GM21526 (cell line): ENCODE measurements around the gene ZNF628.
"Not testable (repeated sequence)": the region's sequence is repeated elsewhere in the genome, so short reads cannot be mapped to it uniquely, and the experiment has no call there.

Source experiments
- ATAC-seq: cut with Tn5 transposase; IDR thresholded peaks from one replicate; pipeline ENCODE4 v1.9.1; 2021; ENCODE audit warnings: moderate library complexity; ENCODE audit not compliant: unreplicated experiment, low FRiP score

ZNF628 gene

DNA sequence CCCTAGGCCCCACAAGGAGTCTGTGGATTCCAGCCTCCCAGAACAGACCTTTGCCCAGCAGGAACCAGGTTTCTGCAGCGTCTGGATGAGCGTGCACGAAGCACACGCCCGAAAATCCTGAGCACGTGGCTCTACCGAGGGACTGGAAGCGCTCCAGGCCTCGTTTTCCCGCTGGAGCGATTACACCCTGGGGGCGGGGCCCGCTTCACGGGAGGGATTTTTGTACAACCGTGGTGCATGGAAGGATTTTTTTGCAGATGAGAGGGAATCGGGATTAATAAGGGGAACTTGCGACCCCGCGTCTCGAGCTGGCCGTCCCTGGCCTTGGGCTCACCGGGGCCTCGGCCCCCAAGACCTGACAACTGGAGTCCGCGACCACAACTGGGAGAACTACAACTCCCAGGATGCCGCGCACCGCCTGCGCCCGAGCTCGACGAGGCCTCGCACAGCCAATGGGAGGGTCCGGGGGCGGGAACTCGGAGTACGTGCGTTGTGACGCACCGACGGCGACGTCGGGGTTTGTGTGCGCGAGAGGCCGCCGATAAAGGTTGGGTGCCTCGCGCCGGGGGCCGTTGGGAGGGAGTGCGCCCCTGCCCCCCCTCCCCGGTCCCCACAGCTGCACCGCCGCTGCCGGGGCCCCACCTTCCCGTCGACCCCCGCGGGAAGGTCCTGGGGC lies at the start of gene ZNF628:
TSS of gene ZNF628 (plus strand) at position 518 of the 676 bp plus-strand sequence. CDS start 3,294 bp downstream, outside the sequence.
- ATAC-seq: peak; percentile 78

DNA sequence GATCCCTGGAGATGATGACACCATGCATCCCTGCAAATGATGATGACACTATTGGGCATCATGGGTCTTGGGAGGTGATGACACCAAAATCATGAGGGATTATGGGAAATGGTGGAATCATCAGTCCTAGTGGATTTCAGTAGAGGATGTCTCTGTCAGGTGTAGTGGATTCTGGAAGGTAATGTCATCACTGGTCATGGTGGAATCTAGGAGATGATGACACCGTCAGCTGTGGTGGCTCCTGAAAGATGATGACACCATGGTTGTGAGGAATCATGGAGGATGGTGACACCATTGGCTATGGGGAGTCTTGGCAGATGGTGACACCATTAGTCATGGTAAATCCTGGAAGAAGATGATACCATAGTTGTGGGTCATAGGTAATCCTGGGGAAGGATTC lies 45.2 kb upstream of the ZNF628 start:
- ATAC-seq: no peak

DNA sequence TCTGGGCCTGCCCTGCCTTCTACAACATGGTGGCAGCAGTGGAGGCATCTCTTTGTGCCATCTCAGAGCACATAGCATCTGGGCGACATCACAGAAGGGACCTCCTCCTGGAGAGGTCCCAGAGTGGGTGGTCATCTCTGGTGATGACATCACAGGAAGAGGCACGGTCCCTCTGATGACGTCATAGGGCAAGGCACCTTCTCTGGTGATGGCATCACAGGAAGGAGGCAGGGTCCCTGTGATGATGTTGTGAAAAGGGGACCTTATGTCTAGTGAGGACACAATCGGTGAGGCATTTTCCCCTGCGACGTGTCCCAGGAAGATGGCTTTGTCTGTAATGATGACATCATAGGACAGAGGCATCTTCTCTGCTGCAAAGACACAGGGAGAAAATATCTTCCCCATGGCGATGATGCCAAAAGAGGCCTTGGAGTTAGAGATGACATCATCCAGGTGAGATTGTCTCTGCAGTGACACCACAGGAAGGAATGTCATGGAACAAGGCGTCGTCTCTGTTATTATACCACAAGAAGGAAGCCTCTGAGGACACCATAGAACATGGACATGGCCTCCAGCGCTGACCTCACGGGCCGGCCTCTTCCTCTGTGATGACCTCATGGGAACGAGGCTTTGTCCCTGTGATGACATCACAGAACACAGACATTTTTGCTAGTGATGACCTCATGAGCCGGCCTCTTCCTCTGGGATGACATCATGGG lies 44.0 kb upstream of the ZNF628 start:
- no peak for ATAC-seq

DNA sequence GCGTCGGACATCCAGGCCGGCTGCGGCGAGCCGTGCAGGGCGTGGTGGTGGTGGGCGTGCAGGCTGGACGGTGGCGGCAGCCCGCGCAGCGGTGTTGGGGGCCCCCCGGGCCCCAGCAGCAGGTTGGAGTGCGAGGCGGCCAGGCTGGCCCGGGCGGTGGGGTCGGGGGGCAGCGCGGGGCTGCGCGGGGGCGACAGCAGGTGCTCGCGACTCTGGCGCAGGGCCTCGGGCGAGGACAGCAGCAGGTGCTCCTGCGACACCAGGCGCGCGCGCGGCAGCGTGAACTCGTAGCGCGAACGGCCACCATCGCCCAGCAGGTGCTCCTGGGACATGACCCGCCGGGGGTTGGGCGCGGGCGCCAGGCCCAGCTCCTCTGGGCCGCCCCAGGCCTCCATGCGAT lies 43.1 kb upstream of the ZNF628 start:
- no peak for ATAC-seq

- ATAC-seq: no peak
Observed at GRCh38 chr19:55434356-55434919, 42.0 kb upstream of the ZNF628 start.

DNA sequence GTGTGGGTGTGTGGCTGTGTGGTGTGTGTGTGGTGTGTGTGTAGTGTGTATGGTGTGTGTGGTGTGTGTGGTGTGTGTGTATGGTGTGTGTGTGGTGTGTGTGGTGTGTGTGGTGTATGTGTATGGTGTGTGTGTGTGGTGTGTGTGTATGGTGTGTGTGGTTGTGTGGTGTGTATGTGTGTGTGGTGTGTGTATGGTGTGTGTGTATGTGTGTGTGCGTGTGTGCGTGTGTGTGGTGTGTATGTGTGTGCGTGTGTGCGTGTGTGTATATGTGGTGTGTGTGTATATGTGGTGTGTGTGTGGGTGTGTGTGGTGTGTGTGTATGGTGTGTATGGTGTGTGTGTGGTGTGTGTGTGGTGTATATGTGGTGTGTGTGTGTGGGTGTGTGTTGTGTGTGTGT lies 41.4 kb upstream of the ZNF628 start:
- ATAC-seq: no peak

GRCh38 chr19:55436847-55437246 lies 39.6 kb upstream of the ZNF628 start:
- no peak for ATAC-seq

GRCh38 chr19:55437410-55437809 lies 39.0 kb upstream of the ZNF628 start:
- no peak for ATAC-seq

- ATAC-seq: no peak
Observed at GRCh38 chr19:55439052-55439451, 37.4 kb upstream of the ZNF628 start.

GRCh38 chr19:55440411-55441105 lies 35.9 kb upstream of the ZNF628 start:
- ATAC-seq: no peak

GRCh38 chr19:55441319-55441691 lies 35.1 kb upstream of the ZNF628 start:
- ATAC-seq: no peak

- no peak for ATAC-seq
Observed at GRCh38 chr19:55441692-55442321, 34.6 kb upstream of the ZNF628 start.

DNA sequence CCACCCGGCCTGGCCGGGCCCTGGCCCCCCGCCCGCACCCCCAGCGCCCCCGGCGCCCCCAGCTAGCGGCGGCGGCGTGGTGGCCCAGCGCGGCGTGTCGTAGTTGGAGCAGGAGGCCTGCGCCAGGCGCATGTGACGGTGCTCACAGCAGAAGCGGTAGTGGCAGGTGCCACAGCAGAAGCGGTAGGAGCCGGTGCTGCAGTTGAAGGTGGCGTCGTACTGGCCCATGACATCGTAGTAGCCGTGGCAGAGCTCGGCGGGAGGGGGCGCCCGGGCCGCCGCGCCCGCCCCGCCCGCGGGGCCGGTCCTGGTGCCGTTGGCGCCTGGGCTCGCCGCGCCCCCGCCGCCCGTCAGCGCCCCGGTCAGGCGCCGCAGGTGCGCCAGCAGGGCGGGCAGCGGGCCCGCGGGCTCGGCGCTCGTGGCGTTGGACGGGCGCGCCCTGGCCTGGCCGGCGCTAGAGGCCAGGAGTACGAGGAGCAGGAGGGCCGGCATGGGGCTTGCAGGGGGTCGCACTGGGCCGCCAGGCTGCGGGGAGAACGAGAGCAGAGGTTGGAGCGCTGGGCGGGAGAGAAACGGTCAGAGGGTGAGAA lies 34.0 kb upstream of the ZNF628 start:
- no peak for ATAC-seq

GRCh38 chr19:55443045-55443823 lies 33.2 kb upstream of the ZNF628 start, which contains the start of gene SHISA7:
Gene SHISA7, minus strand, starts transcription at chr19:55443300. Its CDS starts 437 bp downstream, at chr19:55442863.
- ATAC-seq: no peak

- ATAC-seq: no peak
Observed at GRCh38 chr19:55443824-55444480, 32.5 kb upstream of the ZNF628 start.

DNA sequence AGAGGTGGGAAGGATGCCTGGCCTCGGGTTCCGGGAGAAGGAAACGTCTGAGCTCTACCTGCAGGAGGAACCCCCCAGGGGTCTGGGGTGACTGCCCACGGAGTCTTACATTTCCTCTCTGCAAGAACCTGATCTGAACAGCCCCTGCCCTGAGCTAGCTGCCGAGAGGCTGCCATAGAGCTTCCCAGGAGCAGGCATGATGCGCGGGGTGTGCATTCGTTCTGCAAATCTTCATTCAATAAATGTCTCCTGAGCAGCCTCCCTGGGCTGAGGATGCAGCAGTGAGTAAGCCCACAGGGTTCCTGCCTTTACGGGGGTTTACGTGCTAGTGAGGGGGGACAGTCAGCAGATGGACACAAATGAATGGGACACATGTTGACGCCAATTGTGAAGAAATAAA lies 31.8 kb upstream of the ZNF628 start:
- ATAC-seq: no peak

DNA sequence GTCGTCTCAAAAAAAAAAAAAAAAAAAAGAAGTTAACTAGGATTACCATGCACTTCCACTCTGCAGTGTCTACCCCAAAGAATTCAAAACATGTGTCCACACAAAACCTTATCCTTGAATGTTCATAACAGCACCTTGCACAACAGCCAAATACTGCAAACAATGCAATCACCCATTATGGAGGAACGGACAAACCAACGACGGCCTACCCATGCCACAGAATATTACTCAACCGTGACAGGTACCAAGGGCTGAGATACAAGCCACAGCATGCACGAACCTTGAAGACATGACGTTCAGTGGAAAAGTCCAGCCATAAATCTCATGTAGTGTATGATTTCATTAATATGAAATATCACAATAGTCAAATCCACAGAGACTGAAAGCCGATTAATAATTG lies 30.4 kb upstream of the ZNF628 start:
- ATAC-seq: no peak

GRCh38 chr19:55447421-55448174 lies 28.8 kb upstream of the ZNF628 start:
- no peak for ATAC-seq

DNA sequence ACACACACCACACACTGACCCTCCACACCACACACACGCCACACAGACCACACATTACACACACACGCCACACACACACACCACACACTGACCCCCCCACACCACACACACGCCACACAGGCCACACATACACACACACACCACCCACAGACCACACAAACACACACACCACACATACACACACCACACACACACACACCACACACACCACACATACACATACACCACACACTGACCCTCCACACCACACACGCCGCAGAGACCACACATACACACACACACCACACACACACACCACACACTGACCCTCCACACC lies 28.3 kb upstream of the ZNF628 start:
- ATAC-seq: not testable (repeated sequence)
